HCT116 (cell line): Measurements from ENCODE around the gene ACBD6. TPM values are rescaled to one million over a fixed set of nuclear protein-coding genes. Genes with fewer than 3 reads are reported as not detected.

ENCODE experiments used
- ATAC-seq: fragments of 200-7000 bp; cut with Tn5 transposase; 2 replicates; pipeline ENCODE4 v1.9.1; 2020; ENCODE audit warnings: mild to moderate bottlenecking, moderate library complexity
- BruUV-seq: library from RNA; stranded (reverse); fragments of 400-500 nt; replicated peaks from 2 replicates; lab custom pipeline; 2021; lab: Mats Ljungman, UMichigan
- CTCF ChIA-PET: fragments of 300-600 bp; sonication (Branson Sonifier 250); formaldehyde crosslinking; loops from one replicate; lab custom pipeline; 2021; ENCODE audit warnings: antibody characterized with exemption; lab: Charles Lee
- POLR2A ChIA-PET: fragments of 300-600, 350-600 bp; sonication (Branson Sonifier 250); formaldehyde crosslinking; loops from one replicate; lab custom pipeline; 2021; ENCODE audit warnings: antibody characterized with exemption; lab: Charles Lee
- RAD21 ChIA-PET, 2 experiments: fragments of 300-600 bp; sonication (Branson Sonifier 250); formaldehyde crosslinking; loops; one replicate each; lab custom pipeline; 2023; ENCODE audit warnings: low total read pairs in 2 of 2; ENCODE audit not compliant: uncharacterized antibody in 2 of 2, unreplicated experiment in 2 of 2, low non-redundant PET in 1 of 2; lab: Charles Lee
- DNase-seq: peaks from one replicate; pipeline ENCODE4 v3.0.0-alpha.2; 2010; ENCODE audit warnings: low read depth, low spot score
- H2AFZ ChIP-seq: fragments of 200-600 bp; shearing (Covaris generic), sonication (generic); 2 replicates; pipeline ENCODE4 v1.6.1; 2017; ENCODE audit warnings: low read depth, mixed run types, mixed read lengths, antibody characterized with exemption, low read length; ENCODE audit not compliant: poor library complexity, severe bottlenecking
- H3K27ac ChIP-seq: 2 replicates; pipeline ENCODE4 v1.5.1; 2012; ENCODE audit warnings: low read depth, low read length
- H3K27me3 ChIP-seq: fragments of 200-600 bp; sonication (generic); 2 replicates; pipeline ENCODE4 v1.6.1; 2016; ENCODE audit warnings: mixed run types, low read length, mixed read lengths; ENCODE audit not compliant: insufficient read depth
- H3K36me3 ChIP-seq, 2 experiments: fragments of 200-500 bp in 1 of 2; fragments of 200-600 bp in 1 of 2; sonication (Bioruptor generic) in 1 of 2; sonication (generic) in 1 of 2; 2 replicates each; pipeline versions ENCODE4 v1.5.1 to v1.6.1; 2014 to 2016; ENCODE audit warnings: low read length in 2 of 2, inconsistent platforms in 1 of 2, mixed read lengths in 1 of 2, mixed run types in 1 of 2; ENCODE audit not compliant: insufficient read depth in 2 of 2, control insufficient read depth in 1 of 2
- H3K4me1 ChIP-seq, 2 experiments: fragments of 200-600 bp in 1 of 2; sonication (generic) in 1 of 2; 2 replicates each; pipeline versions ENCODE4 v1.5.1 to v1.6.1; 2012 to 2017; ENCODE audit warnings: low read length in 2 of 2, inconsistent platforms in 1 of 2, mild to moderate bottlenecking in 1 of 2, mixed read lengths in 1 of 2, mixed run types in 1 of 2, moderate library complexity in 1 of 2; ENCODE audit not compliant: insufficient read depth in 2 of 2, control insufficient read depth in 1 of 2
- H3K4me2 ChIP-seq: fragments of 200-600 bp; sonication (generic); 2 replicates; pipeline ENCODE4 v1.6.1; 2017; ENCODE audit warnings: mixed run types, low read length, mixed read lengths
- H3K4me3 ChIP-seq, 2 experiments: fragments of 200-600 bp in 1 of 2; sonication (generic) in 1 of 2; replicated peaks in 1 of 2; 2 replicates each; pipeline ENCODE4 v1.5.1; 2011 to 2016; ENCODE audit warnings: low read length in 2 of 2, control low read depth in 1 of 2, low read depth in 1 of 2, mild to moderate bottlenecking in 1 of 2, mixed read lengths in 1 of 2, mixed run types in 1 of 2
- H3K79me2 ChIP-seq: fragments of 200-600 bp; sonication (generic); 2 replicates; pipeline ENCODE4 v1.6.1; 2017; ENCODE audit warnings: mild to moderate bottlenecking, mixed run types, low read length, moderate library complexity, mixed read lengths; ENCODE audit not compliant: insufficient read depth
- H3K9ac ChIP-seq: fragments of 200-600 bp; sonication (generic); 2 replicates; pipeline ENCODE4 v1.6.1; 2016; ENCODE audit warnings: low read length, mixed read lengths
- H3K9me2 ChIP-seq: fragments of 200-600 bp; sonication (generic), shearing (Covaris generic); 2 replicates; pipeline ENCODE4 v1.6.1; 2017; ENCODE audit warnings: mixed run types, mild to moderate bottlenecking, moderate library complexity; ENCODE audit not compliant: insufficient read depth
- H3K9me3 ChIP-seq, 2 experiments: fragments of 200-500 bp in 1 of 2; fragments of 200-600 bp in 1 of 2; sonication (Bioruptor generic) in 1 of 2; sonication (generic) in 1 of 2; 2 replicates each; pipeline ENCODE4 v1.6.1; 2014 to 2017; ENCODE audit warnings: low read length in 2 of 2, mixed read lengths in 2 of 2, inconsistent platforms in 1 of 2, low read depth in 1 of 2, mild to moderate bottlenecking in 1 of 2, mixed run types in 1 of 2, moderate library complexity in 1 of 2; ENCODE audit not compliant: control insufficient read depth in 1 of 2, insufficient read depth in 1 of 2
- H4K20me1 ChIP-seq: fragments of 200-600 bp; sonication (generic), shearing (Covaris generic); 2 replicates; pipeline ENCODE4 v1.6.1; 2017; ENCODE audit warnings: mixed run types, mild to moderate bottlenecking, moderate library complexity; ENCODE audit not compliant: insufficient read depth
- CBX3 ChIP-seq: IDR thresholded peaks from 2 replicates; pipeline ENCODE4 v1.6.1; 2012; ENCODE audit warnings: low read depth
- CEBPB ChIP-seq: IDR thresholded peaks from 2 replicates; pipeline ENCODE4 v1.6.1; 2012; ENCODE audit warnings: low read depth
- ELF1 ChIP-seq: IDR thresholded peaks from 2 replicates; pipeline ENCODE4 v1.6.1; 2012; ENCODE audit warnings: low read depth, borderline replicate concordance
- EZH2 ChIP-seq: fragments of 200-600 bp; sonication (generic); IDR thresholded peaks from 2 replicates; pipeline ENCODE4 v1.6.1; 2017; ENCODE audit warnings: antibody characterized with exemption, mixed run types
- EZH2phosphoT487 ChIP-seq: fragments of 200-600 bp; IDR thresholded peaks from 2 replicates; pipeline ENCODE4 v1.6.1; 2018; ENCODE audit warnings: antibody characterized with exemption, borderline replicate concordance
- FOSL1 ChIP-seq: IDR thresholded peaks from 2 replicates; pipeline ENCODE4 v1.6.1; 2012; ENCODE audit warnings: low read depth
- POLR2AphosphoS5 ChIP-seq: IDR thresholded peaks from 2 replicates; pipeline ENCODE4 v1.6.1; 2011; ENCODE audit warnings: mild to moderate bottlenecking, low read depth, low read length, moderate library complexity
- RAD21 ChIP-seq: IDR thresholded peaks from 2 replicates; pipeline ENCODE4 v1.6.1; 2012; ENCODE audit warnings: low read depth, mild to moderate bottlenecking
- TCF7L2 ChIP-seq: IDR thresholded peaks from 2 replicates; pipeline ENCODE4 v1.7.0; 2011; ENCODE audit warnings: borderline replicate concordance, inconsistent platforms; ENCODE audit not compliant: insufficient read depth, insufficient read length; ENCODE audit errors: extremely low read depth
- YY1 ChIP-seq: IDR thresholded peaks from 2 replicates; pipeline ENCODE4 v1.6.1; 2011; ENCODE audit warnings: low read length, low read depth, moderate library complexity, mild to moderate bottlenecking; ENCODE audit not compliant: insufficient replicate concordance; ENCODE audit errors: extremely low read depth
- intact Hi-C: fragments of 100-400 bp; cut with micrococcal nuclease; formaldehyde crosslinking; loops from 2 replicates; pipeline ENCODE4 v1.10.0; 2022
- total RNA-seq: library from RNA; stranded (reverse); gene quantifications from one replicate; pipeline ENCODE4 v1.2.1, GENCODE V29; 2021; ENCODE audit not compliant: unreplicated experiment
- TF ChIP-seq, protein P1 (sequence below): IDR thresholded peaks from 2 replicates; pipeline ENCODE4 v1.6.1; 2012
- TF ChIP-seq, protein P2 (sequence below): IDR thresholded peaks from 2 replicates; pipeline ENCODE4 v1.6.1; 2012
- TF ChIP-seq, protein P3 (sequence below): IDR thresholded peaks from 2 replicates; pipeline ENCODE4 v1.6.1; 2012; ENCODE audit warnings: low read depth

ACBD6 gene
- total RNA-seq, 1 experiment from 2014 or later, result 43.2 TPM

DNA sequence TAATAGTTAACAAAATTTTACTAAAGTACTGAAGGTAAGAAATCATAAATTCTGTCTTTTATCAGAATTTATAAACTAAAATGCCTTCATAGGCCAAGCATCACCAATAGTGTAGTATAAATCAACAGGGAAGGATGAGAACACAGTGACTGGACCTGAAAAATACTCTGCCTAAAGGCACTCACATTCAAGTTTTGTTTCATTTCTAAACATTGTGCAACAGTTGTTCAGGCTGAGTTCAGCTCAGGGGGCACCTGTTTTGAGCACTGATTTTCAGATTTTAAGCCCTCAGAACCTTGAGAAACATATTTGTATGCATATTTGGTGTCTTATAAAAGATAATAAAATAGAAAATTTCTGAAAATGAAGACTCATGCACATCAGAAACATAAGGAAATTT is 12.4 kb downstream of the ACBD6 start:
- H3K9me2 ChIP-seq, result no peaks in the 10 kb centered on the region
- ChIA-PET CTCF (no interaction called here), POLR2A (no interaction called here), RAD21 (no interaction called here)
- H3K27me3 ChIP-seq, result no peaks in the 10 kb centered on the region
- ATAC-seq (no peak), DNase-seq (no peak)
- intact Hi-C loops, result no loop called here
- no peaks in the 10 kb centered on the region for H4K20me1 ChIP-seq
- H3K4me3 ChIP-seq, result no peak overlapping the region
- no peak overlapping the region for H2AFZ ChIP-seq
- no TSS peak for BruUV-seq
- H3K27ac ChIP-seq, result no peak overlapping the region
- H3K4me1 ChIP-seq, result no peaks in the 10 kb centered on the region
- peaks cover 9 to 13% of the 10 kb centered on the region in 2 experiments; a peak in 2 of 4 replicates for H3K36me3 ChIP-seq
- no peak overlapping the region for H3K9ac ChIP-seq
- no peak overlapping the region for H3K4me2 ChIP-seq
- peaks cover 32% of the 10 kb centered on the region for H3K79me2 ChIP-seq
- TF ChIP-seq, protein P1, sequence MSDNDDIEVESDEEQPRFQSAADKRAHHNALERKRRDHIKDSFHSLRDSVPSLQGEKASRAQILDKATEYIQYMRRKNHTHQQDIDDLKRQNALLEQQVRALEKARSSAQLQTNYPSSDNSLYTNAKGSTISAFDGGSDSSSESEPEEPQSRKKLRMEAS, result no peak
- TF ChIP-seq FOSL1 (no peak), EZH2phosphoT487 (no peak), CBX3 (no peak), RAD21 (no peak), TCF7L2 (no peak), ELF1 (no peak), POLR2AphosphoS5 (no peak), EZH2 (no peak), YY1 (no peak), CEBPB (no peak)
- TF ChIP-seq, protein P2, sequence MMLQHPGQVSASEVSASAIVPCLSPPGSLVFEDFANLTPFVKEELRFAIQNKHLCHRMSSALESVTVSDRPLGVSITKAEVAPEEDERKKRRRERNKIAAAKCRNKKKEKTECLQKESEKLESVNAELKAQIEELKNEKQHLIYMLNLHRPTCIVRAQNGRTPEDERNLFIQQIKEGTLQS, result no peak
- TF ChIP-seq, protein P3, sequence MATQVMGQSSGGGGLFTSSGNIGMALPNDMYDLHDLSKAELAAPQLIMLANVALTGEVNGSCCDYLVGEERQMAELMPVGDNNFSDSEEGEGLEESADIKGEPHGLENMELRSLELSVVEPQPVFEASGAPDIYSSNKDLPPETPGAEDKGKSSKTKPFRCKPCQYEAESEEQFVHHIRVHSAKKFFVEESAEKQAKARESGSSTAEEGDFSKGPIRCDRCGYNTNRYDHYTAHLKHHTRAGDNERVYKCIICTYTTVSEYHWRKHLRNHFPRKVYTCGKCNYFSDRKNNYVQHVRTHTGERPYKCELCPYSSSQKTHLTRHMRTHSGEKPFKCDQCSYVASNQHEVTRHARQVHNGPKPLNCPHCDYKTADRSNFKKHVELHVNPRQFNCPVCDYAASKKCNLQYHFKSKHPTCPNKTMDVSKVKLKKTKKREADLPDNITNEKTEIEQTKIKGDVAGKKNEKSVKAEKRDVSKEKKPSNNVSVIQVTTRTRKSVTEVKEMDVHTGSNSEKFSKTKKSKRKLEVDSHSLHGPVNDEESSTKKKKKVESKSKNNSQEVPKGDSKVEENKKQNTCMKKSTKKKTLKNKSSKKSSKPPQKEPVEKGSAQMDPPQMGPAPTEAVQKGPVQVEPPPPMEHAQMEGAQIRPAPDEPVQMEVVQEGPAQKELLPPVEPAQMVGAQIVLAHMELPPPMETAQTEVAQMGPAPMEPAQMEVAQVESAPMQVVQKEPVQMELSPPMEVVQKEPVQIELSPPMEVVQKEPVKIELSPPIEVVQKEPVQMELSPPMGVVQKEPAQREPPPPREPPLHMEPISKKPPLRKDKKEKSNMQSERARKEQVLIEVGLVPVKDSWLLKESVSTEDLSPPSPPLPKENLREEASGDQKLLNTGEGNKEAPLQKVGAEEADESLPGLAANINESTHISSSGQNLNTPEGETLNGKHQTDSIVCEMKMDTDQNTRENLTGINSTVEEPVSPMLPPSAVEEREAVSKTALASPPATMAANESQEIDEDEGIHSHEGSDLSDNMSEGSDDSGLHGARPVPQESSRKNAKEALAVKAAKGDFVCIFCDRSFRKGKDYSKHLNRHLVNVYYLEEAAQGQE, result no peak
- TF ChIP-seq, all 23 proteins: peak for 0
- no peaks in the 10 kb centered on the region for H3K9me3 ChIP-seq
